ENCODE data around the gene DAPK3.
"Not testable (repeated sequence)": the region's sequence is repeated elsewhere in the genome, so short reads cannot be mapped to it uniquely, and the experiment has no call there.

DAPK3 gene

DNA sequence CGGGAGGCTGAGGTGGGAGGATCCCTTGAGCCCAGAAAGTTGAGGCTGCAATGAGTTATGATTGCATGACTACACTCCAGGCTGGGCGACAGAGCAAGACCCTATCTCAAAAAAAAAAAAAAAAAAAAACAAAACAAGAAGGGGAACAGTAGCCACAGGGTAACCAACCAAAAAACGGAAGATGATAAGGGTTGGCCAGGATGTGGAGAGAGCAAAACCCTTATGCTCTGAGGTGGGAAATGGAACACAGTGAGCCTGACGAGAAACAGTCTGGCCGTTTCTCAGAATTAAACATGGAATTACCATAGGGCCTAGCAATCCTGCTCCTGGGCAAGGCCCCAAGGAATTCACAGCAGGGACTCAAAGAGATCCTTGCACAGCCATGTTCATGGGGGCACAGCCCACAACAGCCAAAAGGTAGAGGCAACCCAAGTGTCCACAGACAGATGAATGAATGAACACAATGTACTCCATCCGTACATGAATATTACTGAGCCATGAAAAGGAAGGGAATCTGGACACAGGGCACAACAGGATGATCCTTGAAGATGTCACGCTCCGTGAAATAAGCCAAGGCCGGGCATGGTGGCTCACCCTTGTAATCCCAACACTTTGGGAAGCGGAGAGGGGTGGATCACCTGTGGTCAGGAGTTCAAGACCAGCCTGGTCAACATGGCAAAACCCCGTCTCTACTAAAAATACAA lies 26.7 kb downstream of the DAPK3 start:
- H3K27ac ChIP-seq (ENCODE audit: low read depth, low read length) = no peak overlapping the region
- H3K36me3 ChIP-seq (ENCODE audit: control insufficient read depth in 5 of 5, insufficient read depth in 5 of 5, low read length in 5 of 5) = no peaks in the 10 kb centered on the region
- H3K27me3 ChIP-seq (ENCODE audit: control insufficient read depth in 5 of 5, insufficient read depth in 4 of 5, low read length in 5 of 5) = peaks cover 0 to 2% (median 0%) of the 10 kb centered on the region in 5 donors
- no peak overlapping the region for H3K9ac ChIP-seq (ENCODE audit: low read length in 5 of 5)
- H3K4me3 ChIP-seq (ENCODE audit: low read depth in 1 of 5, low read length in 5 of 5) = no peak overlapping the region
- H3K9me3 ChIP-seq (ENCODE audit: control insufficient read depth in 5 of 5, low read length in 5 of 5) = peaks cover 0 to 4% (median 0%) of the 10 kb centered on the region in 5 donors
- H3K4me1 ChIP-seq (ENCODE audit: control insufficient read depth in 5 of 5, insufficient read depth in 5 of 5, low read length in 5 of 5) = no peaks in the 10 kb centered on the region

DNA sequence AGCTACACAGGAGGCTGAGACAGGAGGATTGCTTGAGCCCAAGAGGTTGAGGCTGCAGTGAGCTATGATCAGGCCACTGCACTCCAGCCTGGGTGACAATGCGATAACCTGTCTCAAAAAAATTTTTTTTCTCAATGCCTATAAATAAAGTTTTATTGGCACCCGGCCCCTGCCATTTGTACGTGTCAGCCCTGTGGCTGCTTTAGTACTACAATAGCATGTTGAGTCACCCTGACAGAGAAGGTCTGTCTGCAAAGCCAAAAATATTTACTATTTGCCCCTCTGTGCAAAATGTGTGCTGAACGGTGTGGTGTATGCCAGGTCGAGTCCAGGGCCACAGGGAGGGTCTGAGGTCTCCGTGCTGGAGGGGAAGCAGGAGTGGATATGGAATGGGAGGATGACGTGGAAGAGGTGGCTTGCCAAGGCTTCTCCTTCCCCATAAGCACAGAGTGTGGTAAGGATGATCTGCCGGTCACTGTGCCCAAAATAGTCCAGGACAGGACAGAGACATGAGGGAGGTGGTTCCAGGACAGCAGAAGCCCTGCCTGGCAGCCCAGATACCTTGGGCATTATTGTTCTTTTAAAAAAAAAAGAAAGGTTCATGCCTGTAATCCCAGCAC lies 28.0 kb downstream of the DAPK3 start:
- H3K4me3 ChIP-seq (ENCODE audit: low read depth in 1 of 5, low read length in 5 of 5) = no peak overlapping the region
- H3K27me3 ChIP-seq (ENCODE audit: control insufficient read depth in 5 of 5, insufficient read depth in 4 of 5, low read length in 5 of 5) = no peaks in the 10 kb centered on the region
- H3K27ac ChIP-seq (ENCODE audit: low read depth, low read length) = no peak overlapping the region
- H3K9ac ChIP-seq (ENCODE audit: low read length in 5 of 5) = no peak overlapping the region
- H3K4me1 ChIP-seq (ENCODE audit: control insufficient read depth in 5 of 5, insufficient read depth in 5 of 5, low read length in 5 of 5) = no peaks in the 10 kb centered on the region
- no peaks in the 10 kb centered on the region for H3K36me3 ChIP-seq (ENCODE audit: control insufficient read depth in 5 of 5, insufficient read depth in 5 of 5, low read length in 5 of 5)
- peaks cover 0 to 4% (median 0%) of the 10 kb centered on the region in 5 donors for H3K9me3 ChIP-seq (ENCODE audit: control insufficient read depth in 5 of 5, low read length in 5 of 5)

DNA sequence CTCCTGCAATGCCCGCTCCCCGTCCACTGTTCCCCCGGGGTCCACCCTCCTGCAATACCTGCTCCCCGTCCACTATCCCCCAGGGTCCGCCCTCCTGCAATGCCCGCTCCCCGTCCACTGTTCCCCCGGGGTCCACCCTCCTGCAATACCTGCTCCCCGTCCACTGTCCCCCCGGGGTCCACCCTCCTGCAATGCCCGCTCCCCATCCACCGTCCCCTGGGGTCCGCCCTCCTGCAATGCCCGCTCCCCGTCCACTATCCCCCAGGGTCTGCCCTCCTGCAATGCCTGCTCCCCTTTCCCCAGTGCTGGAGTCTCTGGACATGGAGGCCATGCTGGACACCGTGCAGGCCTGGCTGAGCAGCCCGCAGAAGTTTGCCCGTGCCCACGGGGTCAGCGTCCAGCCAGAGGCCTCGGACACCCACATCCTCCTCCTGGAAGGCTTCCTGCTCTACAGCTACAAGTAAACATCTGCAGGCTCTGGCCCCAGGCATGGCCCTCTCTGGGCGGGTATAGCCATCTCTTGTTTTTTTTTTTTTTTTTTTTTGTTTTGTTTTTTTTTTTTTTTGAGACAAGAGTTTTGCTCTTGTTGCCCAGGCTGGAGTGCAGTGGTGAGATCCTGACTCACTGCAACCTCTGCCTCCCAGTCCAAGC lies 32.5 kb downstream of the DAPK3 start:
- not testable (repeated sequence) for H3K4me1 ChIP-seq (ENCODE audit: control insufficient read depth in 5 of 5, insufficient read depth in 5 of 5, low read length in 5 of 5); H3K9ac ChIP-seq (ENCODE audit: low read length in 5 of 5); H3K4me3 ChIP-seq (ENCODE audit: low read depth in 1 of 5, low read length in 5 of 5); H3K36me3 ChIP-seq (ENCODE audit: control insufficient read depth in 5 of 5, insufficient read depth in 5 of 5, low read length in 5 of 5); H3K27ac ChIP-seq (ENCODE audit: low read depth, low read length); H3K9me3 ChIP-seq (ENCODE audit: control insufficient read depth in 5 of 5, low read length in 5 of 5)
- H3K27me3 ChIP-seq (ENCODE audit: control insufficient read depth in 5 of 5, insufficient read depth in 4 of 5, low read length in 5 of 5) = peaks cover 3 to 13% (median 7%) of the 10 kb centered on the region in 5 donors

DNA sequence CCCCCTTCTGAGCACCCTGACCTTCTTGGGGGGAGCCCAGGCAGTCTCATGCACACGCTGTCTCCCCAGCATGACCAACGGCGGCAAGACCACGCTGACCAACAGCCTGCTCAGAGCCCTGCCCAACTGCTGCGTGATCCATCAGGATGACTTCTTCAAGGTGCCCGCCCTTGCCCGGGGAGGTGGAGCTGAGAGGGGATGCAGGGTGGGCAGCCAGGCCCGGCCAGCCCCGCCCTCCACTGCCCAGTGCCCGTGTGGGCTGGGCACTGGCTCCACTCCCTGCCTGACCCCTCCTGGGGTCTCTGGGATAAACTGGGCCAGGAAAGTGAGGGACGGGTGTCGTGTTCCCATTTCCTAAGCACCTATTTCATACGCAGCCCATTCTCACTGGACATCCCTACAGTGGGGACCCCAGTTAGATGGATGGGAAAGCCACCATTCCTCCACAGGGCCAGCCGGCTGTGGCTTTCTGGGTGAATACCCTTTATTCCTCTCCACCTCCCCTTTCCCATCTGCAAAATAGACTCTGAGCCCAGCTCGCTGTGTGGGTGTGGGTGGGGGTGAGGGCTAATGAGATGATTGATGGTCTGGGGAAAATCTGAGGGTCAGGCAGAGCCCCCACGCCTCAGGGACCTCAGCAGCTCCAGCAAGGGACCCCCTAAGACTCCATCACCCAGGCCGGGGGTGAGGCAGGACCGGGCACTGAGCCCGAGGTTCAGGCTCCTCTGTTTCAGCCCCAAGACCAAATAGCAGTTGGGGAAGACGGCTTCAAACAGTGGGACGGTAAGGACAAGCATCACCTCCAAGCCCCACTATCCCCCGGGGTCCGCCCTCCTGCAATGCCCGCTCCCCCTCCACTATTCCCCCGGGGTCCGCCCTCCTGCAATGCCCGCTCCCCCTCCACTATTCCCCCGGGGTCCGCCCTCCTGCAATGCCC lies 34.1 kb downstream of the DAPK3 start:
- H3K9ac ChIP-seq (ENCODE audit: low read length in 5 of 5) = no peak overlapping the region
- H3K9me3 ChIP-seq (ENCODE audit: control insufficient read depth in 5 of 5, low read length in 5 of 5) = no peaks in the 10 kb centered on the region
- H3K36me3 ChIP-seq (ENCODE audit: control insufficient read depth in 5 of 5, insufficient read depth in 5 of 5, low read length in 5 of 5) = no peaks in the 10 kb centered on the region
- H3K27me3 ChIP-seq (ENCODE audit: control insufficient read depth in 5 of 5, insufficient read depth in 4 of 5, low read length in 5 of 5) = peaks cover 3 to 16% (median 10%) of the 10 kb centered on the region in 5 donors
- peaks cover 0 to 3% (median 0%) of the 10 kb centered on the region in 5 donors for H3K4me1 ChIP-seq (ENCODE audit: control insufficient read depth in 5 of 5, insufficient read depth in 5 of 5, low read length in 5 of 5)
- H3K4me3 ChIP-seq (ENCODE audit: low read depth in 1 of 5, low read length in 5 of 5) = no peak overlapping the region
- no peak overlapping the region for H3K27ac ChIP-seq (ENCODE audit: low read depth, low read length)

DNA sequence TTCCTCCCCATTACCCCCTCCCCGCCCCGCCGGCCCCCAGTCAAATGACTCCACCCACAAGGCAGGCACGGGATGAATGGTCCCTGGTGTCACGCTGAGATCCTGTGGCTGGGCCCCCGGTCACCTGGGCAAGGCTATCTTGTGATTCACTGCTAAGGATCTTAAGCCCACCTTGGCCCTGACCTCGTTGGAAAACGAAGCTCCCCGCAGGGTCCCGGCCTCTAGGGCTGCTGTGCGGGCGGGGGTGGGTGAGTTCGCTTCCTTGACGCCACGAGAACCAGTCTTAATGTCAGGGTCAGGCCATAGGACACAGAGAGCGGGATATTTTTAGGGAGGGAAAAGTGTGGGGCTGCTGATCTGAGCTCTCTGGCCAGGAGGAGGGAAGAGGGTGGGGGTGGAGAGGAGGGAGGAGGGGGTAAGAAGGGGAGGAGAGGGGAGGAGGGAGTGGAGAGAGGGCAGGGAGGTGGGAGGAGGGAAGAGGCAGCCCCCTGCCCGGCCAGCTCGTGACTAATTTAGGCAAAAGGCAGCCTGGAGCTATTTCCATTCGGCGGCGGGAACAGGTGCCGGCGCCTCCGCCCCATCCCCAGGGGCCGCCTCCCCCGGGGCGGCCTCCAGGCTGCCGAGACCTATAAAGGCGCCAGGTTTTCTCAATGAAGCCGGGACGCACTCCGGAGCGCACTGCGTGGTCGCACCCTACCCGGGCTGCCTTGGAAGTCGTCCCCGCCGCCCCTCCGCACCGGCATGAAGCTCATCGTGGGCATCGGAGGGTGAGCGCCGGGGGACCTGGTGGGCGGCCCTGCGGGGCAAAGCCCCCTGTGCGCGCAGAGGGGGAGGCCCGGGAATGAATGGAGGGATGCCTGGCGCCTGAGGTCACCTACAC lies 37.7 kb downstream of the DAPK3 start, which contains the start of gene NMRK2:
Gene NMRK2, plus strand, starts transcription at position 139 of the 880 bp plus-strand sequence. Its CDS starts 603 bp downstream, at position 742.
- Histone ChIP-seq H3K9ac (ENCODE audit: low read length in 5 of 5) (no peak within 1 kb of the TSS), H3K36me3 (ENCODE audit: control insufficient read depth in 5 of 5, insufficient read depth in 5 of 5, low read length in 5 of 5) (no peaks in the 10 kb centered on the region), H3K4me1 (ENCODE audit: control insufficient read depth in 5 of 5, insufficient read depth in 5 of 5, low read length in 5 of 5) (peaks cover 0 to 3% (median 0%) of the 10 kb centered on the region in 5 donors), H3K27me3 (ENCODE audit: control insufficient read depth in 5 of 5, insufficient read depth in 4 of 5, low read length in 5 of 5) (peaks cover 3 to 16% (median 10%) of the 10 kb centered on the region in 5 donors), H3K9me3 (ENCODE audit: control insufficient read depth in 5 of 5, low read length in 5 of 5) (no peaks in the 10 kb centered on the region), H3K27ac (ENCODE audit: low read depth, low read length) (no peak within 1 kb of the TSS), H3K4me3 (ENCODE audit: low read depth in 1 of 5, low read length in 5 of 5) (no peak within 1 kb of the TSS)

DNA sequence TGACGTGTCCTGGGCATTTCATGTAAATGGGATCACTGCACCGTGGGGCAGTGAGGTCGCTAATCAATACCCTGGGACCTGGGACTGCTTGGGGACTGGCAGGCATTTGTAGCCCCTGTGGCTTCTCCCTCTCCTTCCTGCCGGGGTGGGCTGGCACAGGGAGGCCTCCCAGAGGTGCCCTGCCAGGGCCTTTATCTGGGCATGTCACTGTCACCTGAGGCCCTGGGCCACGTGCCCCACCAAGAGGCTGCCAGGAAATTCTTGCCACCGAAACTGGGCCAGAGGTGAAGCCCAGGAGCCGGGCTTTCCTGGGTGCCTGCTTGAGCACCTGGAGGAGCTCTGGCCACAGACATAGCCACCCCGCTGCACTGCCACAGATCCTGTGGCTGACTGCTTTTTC lies 39.9 kb downstream of the DAPK3 start:
- Histone ChIP-seq H3K4me1 (ENCODE audit: control insufficient read depth in 5 of 5, insufficient read depth in 5 of 5, low read length in 5 of 5) (peaks cover 0 to 3% (median 0%) of the 10 kb centered on the region in 5 donors), H3K36me3 (ENCODE audit: control insufficient read depth in 5 of 5, insufficient read depth in 5 of 5, low read length in 5 of 5) (no peaks in the 10 kb centered on the region), H3K27me3 (ENCODE audit: control insufficient read depth in 5 of 5, insufficient read depth in 4 of 5, low read length in 5 of 5) (peaks cover 0 to 10% (median 8%) of the 10 kb centered on the region in 5 donors), H3K4me3 (ENCODE audit: low read depth in 1 of 5, low read length in 5 of 5) (no peak overlapping the region), H3K9ac (ENCODE audit: low read length in 5 of 5) (no peak overlapping the region), H3K9me3 (ENCODE audit: control insufficient read depth in 5 of 5, low read length in 5 of 5) (no peaks in the 10 kb centered on the region), H3K27ac (ENCODE audit: low read depth, low read length) (no peak overlapping the region)

DNA sequence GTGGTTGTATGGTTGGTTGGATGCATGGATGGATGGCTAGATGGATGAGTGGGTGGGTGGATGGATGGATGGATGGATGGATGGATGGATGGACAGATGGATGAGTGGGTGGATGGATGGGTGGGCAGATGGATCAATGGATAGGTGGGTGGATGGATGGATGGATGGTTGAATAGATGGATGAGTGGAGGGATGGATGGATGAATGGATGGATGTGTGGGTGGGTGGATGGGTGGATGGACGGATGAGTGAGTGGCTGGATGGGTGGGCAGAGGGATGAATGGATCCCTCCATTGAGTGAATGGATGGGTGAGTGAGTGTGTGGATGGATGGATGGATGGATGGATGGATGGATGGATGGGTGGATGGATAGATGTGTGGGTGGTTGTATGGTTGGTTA lies 47.0 kb downstream of the DAPK3 start:
- no peak overlapping the region for H3K4me3 ChIP-seq (ENCODE audit: low read depth in 1 of 5, low read length in 5 of 5)
- no peak overlapping the region for H3K9ac ChIP-seq (ENCODE audit: low read length in 5 of 5)
- peaks cover 0 to 7% (median 0%) of the 10 kb centered on the region in 5 donors for H3K27me3 ChIP-seq (ENCODE audit: control insufficient read depth in 5 of 5, insufficient read depth in 4 of 5, low read length in 5 of 5)
- no peaks in the 10 kb centered on the region for H3K36me3 ChIP-seq (ENCODE audit: control insufficient read depth in 5 of 5, insufficient read depth in 5 of 5, low read length in 5 of 5)
- peaks cover 5 to 32% (median 19%) of the 10 kb centered on the region in 5 donors for H3K9me3 ChIP-seq (ENCODE audit: control insufficient read depth in 5 of 5, low read length in 5 of 5)
- no peak overlapping the region for H3K27ac ChIP-seq (ENCODE audit: low read depth, low read length)
- no peaks in the 10 kb centered on the region for H3K4me1 ChIP-seq (ENCODE audit: control insufficient read depth in 5 of 5, insufficient read depth in 5 of 5, low read length in 5 of 5)

DNA sequence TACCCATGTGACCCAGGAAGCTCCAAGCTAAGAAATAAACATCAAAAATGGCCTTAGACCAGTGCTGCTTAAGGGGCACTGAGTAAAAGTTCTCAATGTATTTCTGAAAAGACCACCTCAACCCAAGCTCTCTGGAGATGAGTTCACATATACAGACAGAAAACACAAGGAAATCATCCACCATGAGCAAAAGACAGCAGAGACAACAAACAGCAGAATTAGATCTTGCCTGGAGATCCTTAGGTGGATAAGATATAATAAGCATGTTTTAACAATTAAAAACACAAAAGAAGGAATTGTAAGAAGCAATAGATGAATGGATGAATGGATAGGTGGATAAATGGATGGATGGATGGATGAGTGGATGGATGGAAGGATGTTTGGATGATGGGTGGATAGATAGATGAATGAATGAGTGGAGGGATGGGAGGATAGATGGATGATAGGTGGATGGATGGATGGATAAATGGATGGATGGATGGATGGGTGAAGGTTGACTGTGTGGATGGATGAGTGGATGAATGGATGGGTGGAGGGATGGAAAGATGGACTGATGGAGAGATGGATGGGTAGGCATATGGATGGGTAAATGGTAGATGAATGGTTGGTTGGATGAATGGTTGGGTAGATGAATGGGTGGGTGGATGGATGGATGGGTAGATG lies 47.7 kb downstream of the DAPK3 start:
- H3K36me3 ChIP-seq (ENCODE audit: control insufficient read depth in 5 of 5, insufficient read depth in 5 of 5, low read length in 5 of 5) = no peaks in the 10 kb centered on the region
- H3K4me1 ChIP-seq (ENCODE audit: control insufficient read depth in 5 of 5, insufficient read depth in 5 of 5, low read length in 5 of 5) = no peaks in the 10 kb centered on the region
- H3K9ac ChIP-seq (ENCODE audit: low read length in 5 of 5) = no peak overlapping the region
- H3K4me3 ChIP-seq (ENCODE audit: low read depth in 1 of 5, low read length in 5 of 5) = no peak overlapping the region
- peaks cover 5 to 32% (median 19%) of the 10 kb centered on the region in 5 donors for H3K9me3 ChIP-seq (ENCODE audit: control insufficient read depth in 5 of 5, low read length in 5 of 5)
- H3K27ac ChIP-seq (ENCODE audit: low read depth, low read length) = no peak overlapping the region
- H3K27me3 ChIP-seq (ENCODE audit: control insufficient read depth in 5 of 5, insufficient read depth in 4 of 5, low read length in 5 of 5) = peaks cover 0 to 9% (median 0%) of the 10 kb centered on the region in 5 donors
